ENCODE data around the gene ARID4B. TPM values are rescaled to one million over a fixed set of nuclear protein-coding genes. Genes with fewer than 3 reads are reported as not detected.

The ARID4B gene
- total and polyA plus RNA-seq, 2 of the 13 experiments (the other 11 are each of a cell fraction or from before 2014, with no cell fraction given) = 9.7 to 24.6 TPM

GRCh38 chr1:235295902-235296350 lies 32.1 kb downstream of the ARID4B start (continued):
- TF ChIP-seq ZBTB46 (CRISPR knock-in tag; IDR thresholded peaks at IDR 0.05; ENCODE audit: borderline replicate concordance) (no peak), MLX (CRISPR knock-in tag; IDR thresholded peaks at IDR 0.05) (peak; percentile 80), MXD1 (CRISPR knock-in tag; IDR thresholded peaks at IDR 0.05) (no peak), NR2C2 (CRISPR knock-in tag; IDR thresholded peaks at IDR 0.05; ENCODE audit: borderline replicate concordance) (peak; percentile 23; the same call in 1 of the 2 replicates), LBX2 (CRISPR knock-in tag; IDR thresholded peaks at IDR 0.05; ENCODE audit: borderline replicate concordance) (no peak), ZBTB43 (CRISPR knock-in tag; conservative IDR thresholded peaks at IDR 0.05) (no peak), AHR (CRISPR knock-in tag; IDR thresholded peaks at IDR 0.05) (no peak), ZNF512B (CRISPR knock-in tag; IDR thresholded peaks at IDR 0.05; ENCODE audit: borderline replicate concordance) (no peak), ZNF549 (CRISPR knock-in tag; IDR thresholded peaks at IDR 0.05) (no peak), ZNF501 (CRISPR knock-in tag; IDR thresholded peaks at IDR 0.05) (peak; percentile 66), RFXANK (CRISPR knock-in tag; IDR thresholded peaks at IDR 0.05) (0 out of 2 replicates have a peak, but pooled peaks have one; percentile 40), TAF15 (IDR thresholded peaks at IDR 0.05; ENCODE audit: low read depth, low read length, poor library complexity, severe bottlenecking) (no peak), TGIF2 (CRISPR knock-in tag; IDR thresholded peaks at IDR 0.05) (0 out of 2 replicates have a peak, but pooled peaks have one; percentile 24), ZFP91 (CRISPR knock-in tag; IDR thresholded peaks at IDR 0.05; ENCODE audit: borderline replicate concordance) (peak; percentile 34; the same call in 1 of the 2 replicates), PRDM15 (CRISPR knock-in tag; IDR thresholded peaks at IDR 0.05) (no peak), YEATS4 (CRISPR knock-in tag; IDR thresholded peaks at IDR 0.05; ENCODE audit: borderline replicate concordance) (peak; percentile 46; the same call in 1 of the 2 replicates)

Measured in HepG2 (cell line).